IMR-90 (cell line): Measurements from ENCODE around the gene TMEM184B. TPM values are rescaled to one million over a fixed set of nuclear protein-coding genes. Genes with fewer than 3 reads are reported as not detected.

Experiments
- ATAC-seq: fragments of 200-7000 bp; cut with Tn5 transposase; 2 replicates; pipeline ENCODE4 v1.9.1; 2020; ENCODE audit warnings: low read depth, mild to moderate bottlenecking, moderate library complexity
- BruUV-seq: library from RNA; stranded (reverse); fragments of 400-500 nt; replicated peaks from 2 replicates; lab custom pipeline; 2021; lab: Mats Ljungman, UMichigan
- CTCF ChIA-PET: fragments of 300-600 bp; formaldehyde crosslinking; extraction: SDS; loops from one replicate; lab custom pipeline; 2021; ENCODE audit warnings: antibody characterized with exemption; lab: Yijun Ruan, JAX
- POLR2A ChIA-PET: fragments of 300-600 bp; sonication (Branson Sonifier 250); formaldehyde crosslinking; loops from one replicate; lab custom pipeline; 2022; ENCODE audit warnings: antibody characterized with exemption; ENCODE audit not compliant: unreplicated experiment; lab: Charles Lee
- DNase-seq: peaks from one replicate; pipeline ENCODE4 v3.0.0; 2013
- H2AFZ ChIP-seq: replicated peaks from 2 replicates; pipeline ENCODE3; 2013; ENCODE audit warnings: low read length, mild to moderate bottlenecking; ENCODE audit not compliant: poor library complexity
- H2AK5ac ChIP-seq: 2 replicates; pipeline ENCODE4 v1.6.1; 2013; ENCODE audit warnings: low read depth, low read length, inconsistent platforms
- H2AK9ac ChIP-seq: replicated peaks from 2 replicates; pipeline ENCODE3; 2013; ENCODE audit warnings: mild to moderate bottlenecking, low read depth, low read length, moderate library complexity; ENCODE audit not compliant: poor library complexity
- H2BK120ac ChIP-seq: 2 replicates; pipeline ENCODE4 v1.6.1; 2013; ENCODE audit warnings: low read depth, low read length, inconsistent platforms
- H2BK15ac ChIP-seq: 3 replicates; pipeline ENCODE4 v1.6.1; 2013; ENCODE audit warnings: low read depth, low read length, inconsistent platforms
- H2BK20ac ChIP-seq: 2 replicates; pipeline ENCODE4 v1.6.1; 2013; ENCODE audit warnings: low read depth, mild to moderate bottlenecking, inconsistent platforms, low read length, moderate library complexity
- H2BK5ac ChIP-seq: 2 replicates; pipeline ENCODE4 v1.6.1; 2013; ENCODE audit warnings: mild to moderate bottlenecking, low read depth, low read length, inconsistent platforms; ENCODE audit not compliant: poor library complexity, severe bottlenecking
- H3K14ac ChIP-seq: replicated peaks from 2 replicates; pipeline ENCODE4 v1.6.1; 2013; ENCODE audit warnings: low read depth, low read length, inconsistent platforms
- H3K18ac ChIP-seq: 2 replicates; pipeline ENCODE4 v1.6.1; 2013; ENCODE audit warnings: low read depth, low read length, control low read depth
- H3K23ac ChIP-seq: 2 replicates; pipeline ENCODE4 v1.6.1; 2013; ENCODE audit warnings: low read depth, low read length, inconsistent platforms
- H3K27ac ChIP-seq: 2 replicates; pipeline ENCODE4 v1.5.1; 2013; ENCODE audit warnings: mild to moderate bottlenecking, control low read depth, low read length; ENCODE audit not compliant: insufficient read depth
- H3K27me3 ChIP-seq: 2 replicates; pipeline ENCODE4 v1.6.1; 2013; ENCODE audit warnings: low read length; ENCODE audit not compliant: control insufficient read depth, insufficient read depth
- H3K36me3 ChIP-seq: 2 replicates; pipeline ENCODE4 v1.6.1; 2013; ENCODE audit warnings: low read length, mixed read lengths; ENCODE audit not compliant: control insufficient read depth, insufficient read depth
- H3K4ac ChIP-seq: 2 replicates; pipeline ENCODE4 v1.6.1; 2013; ENCODE audit warnings: low read depth, low read length, inconsistent platforms
- H3K4me1 ChIP-seq: 2 replicates; pipeline ENCODE4 v1.6.1; 2013; ENCODE audit warnings: low read length, mixed read lengths; ENCODE audit not compliant: control insufficient read depth, insufficient read depth
- H3K4me2 ChIP-seq: 2 replicates; pipeline ENCODE4 v1.6.1; 2013; ENCODE audit warnings: low read depth, mild to moderate bottlenecking, control low read depth, low read length, moderate library complexity
- H3K4me3 ChIP-seq: 2 replicates; pipeline ENCODE4 v1.5.1; 2013; ENCODE audit warnings: low read depth, mild to moderate bottlenecking, control low read depth, low read length, moderate library complexity; ENCODE audit not compliant: insufficient read depth
- H3K56ac ChIP-seq: 2 replicates; pipeline ENCODE4 v1.6.1; 2013; ENCODE audit warnings: low read length, inconsistent platforms; ENCODE audit not compliant: insufficient read depth; ENCODE audit errors: extremely low read depth
- H3K79me1 ChIP-seq, 2 experiments: 2 replicates each; pipeline ENCODE4 v1.6.1; 2013; ENCODE audit warnings: low read length in 2 of 2, inconsistent platforms in 1 of 2, low read depth in 1 of 2
- H3K9ac ChIP-seq: 2 replicates; pipeline ENCODE4 v1.6.1; 2013; ENCODE audit warnings: low read depth, low read length, control low read depth
- H3K9me1 ChIP-seq: 2 replicates; pipeline ENCODE4 v1.6.1; 2013; ENCODE audit warnings: low read length, inconsistent platforms; ENCODE audit not compliant: insufficient read depth
- H3K9me3 ChIP-seq: 2 replicates; pipeline ENCODE4 v1.6.1; 2013; ENCODE audit warnings: low read length; ENCODE audit not compliant: control insufficient read depth, insufficient read depth
- H4K20me1 ChIP-seq: 2 replicates; pipeline ENCODE4 v1.6.1; 2013; ENCODE audit warnings: low read length, inconsistent platforms; ENCODE audit not compliant: insufficient read depth
- H4K5ac ChIP-seq: 2 replicates; pipeline ENCODE4 v1.6.1; 2013; ENCODE audit warnings: mild to moderate bottlenecking, low read depth, low read length, control low read depth
- H4K8ac ChIP-seq, 2 experiments: 2 replicates each; pipeline ENCODE4 v1.6.1; 2013; ENCODE audit warnings: low read depth in 2 of 2, low read length in 2 of 2, control low read depth in 1 of 2, inconsistent platforms in 1 of 2
- H4K91ac ChIP-seq: 2 replicates; pipeline ENCODE4 v1.6.1; 2013; ENCODE audit warnings: low read depth, low read length, inconsistent platforms; ENCODE audit not compliant: insufficient read depth
- CEBPB ChIP-seq: IDR thresholded peaks from 2 replicates; pipeline ENCODE4 v1.6.1; 2012; ENCODE audit warnings: low read depth, low read length, improper control_type of control experiment
- CHD1 ChIP-seq: IDR thresholded peaks from 2 replicates; pipeline ENCODE4 v1.6.1; 2012; ENCODE audit warnings: low read depth, low read length, improper control_type of control experiment
- FOS ChIP-seq: fragments of 150-350 bp; IDR thresholded peaks from 2 replicates; pipeline ENCODE4 v1.6.1; 2016; ENCODE audit warnings: low read depth, low read length
- MAFK ChIP-seq: IDR thresholded peaks from 2 replicates; pipeline ENCODE4 v1.6.1; 2012; ENCODE audit warnings: low read depth, low read length, improper control_type of control experiment
- MAZ ChIP-seq: IDR thresholded peaks from 2 replicates; pipeline ENCODE4 v1.6.1; 2012; ENCODE audit warnings: low read depth, mild to moderate bottlenecking, low read length, improper control_type of control experiment, moderate library complexity, borderline replicate concordance
- MXI1 ChIP-seq: IDR thresholded peaks from 2 replicates; pipeline ENCODE4 v1.6.1; 2012; ENCODE audit warnings: low read depth, mild to moderate bottlenecking, low read length, moderate library complexity, borderline replicate concordance
- NFE2L2 ChIP-seq: fragments of 150-350 bp; IDR thresholded peaks from 2 replicates; pipeline ENCODE4 v1.6.1; 2016; ENCODE audit warnings: low read depth, mild to moderate bottlenecking, low read length
- POLR2A ChIP-seq: IDR thresholded peaks from 2 replicates; pipeline ENCODE4 v1.6.1; 2012; ENCODE audit warnings: mild to moderate bottlenecking, low read depth, low read length
- RAD21 ChIP-seq: IDR thresholded peaks from 2 replicates; pipeline ENCODE4 v1.6.1; 2012; ENCODE audit warnings: low read length, improper control_type of control experiment
- RCOR1 ChIP-seq: IDR thresholded peaks from 2 replicates; pipeline ENCODE4 v1.6.1; 2012; ENCODE audit warnings: mild to moderate bottlenecking, low read length, improper control_type of control experiment; ENCODE audit not compliant: insufficient replicate concordance
- RFX5 ChIP-seq: IDR thresholded peaks from 2 replicates; pipeline ENCODE4 v1.8.0; 2012; ENCODE audit warnings: low read depth, mild to moderate bottlenecking, low read length, moderate library complexity
- SMC3 ChIP-seq: fragments of 150-350 bp; IDR thresholded peaks from 2 replicates; pipeline ENCODE4 v1.6.1; 2016; ENCODE audit warnings: low read depth, mild to moderate bottlenecking, antibody characterized with exemption, low read length, moderate library complexity
- WGBS, 2 experiments: methylation state at CpG; one replicate each; pipeline versions ENCODE4 v1.1.5 to v1.1.7; 2013; ENCODE audit warnings: missing lambda C conversion rate in 2 of 2; ENCODE audit not compliant: insufficient read length in 1 of 2; ENCODE audit errors: extremely low coverage in 2 of 2; 5-methylcytosine and 5-hydroxymethylcytosine counted together
- dilution Hi-C: fragments of 300-500 bp; cut with HindIII; formaldehyde crosslinking; loops from one replicate; pipeline ENCODE4 v1.14.3; 2018; ENCODE audit warnings: low sequenced_read_pairs; ENCODE audit not compliant: unreplicated experiment
- in situ Hi-C: fragments of 300-500 bp; cut with MboI; formaldehyde crosslinking; loops from 3 replicates; pipeline ENCODE4 v1.14.3; 2019; ENCODE audit warnings: low sequenced_read_pairs, inconsistent platforms, mixed read lengths
- intact Hi-C: fragments of 100-400 bp; cut with micrococcal nuclease; formaldehyde crosslinking; loops from 2 replicates; pipeline ENCODE4 v1.10.0; 2022
- polyA plus RNA-seq, 3 experiments: library from polyadenylated mRNA; depleted of rRNA; stranded (reverse); fragments of >200 nt; gene quantifications; 2 replicates each; pipeline ENCODE4 v1.2.3, GENCODE V29; 2012; ENCODE audit warnings: low replicate concordance in 1 of 3
- total RNA-seq: library from RNA; depleted of rRNA; stranded (reverse); fragments of >200 nt; gene quantifications from 2 replicates; pipeline ENCODE4 v1.2.3, GENCODE V29; 2012
- TF ChIP-seq, protein P1 (sequence below): conservative IDR thresholded peaks from 2 replicates; pipeline ENCODE4 v1.5.1; 2012; ENCODE audit warnings: mild to moderate bottlenecking, low read depth, low read length, improper control_type of control experiment
- TF ChIP-seq, protein P2 (sequence below): fragments of 150-350 bp; IDR thresholded peaks from 2 replicates; pipeline ENCODE4 v1.6.1; 2017; ENCODE audit warnings: mild to moderate bottlenecking, antibody characterized with exemption, low read length, low read depth
- TF ChIP-seq, protein P3 (sequence below): fragments of 150-350 bp; IDR thresholded peaks from 2 replicates; pipeline ENCODE4 v1.6.1; 2016; ENCODE audit warnings: low read depth, mild to moderate bottlenecking, low read length, moderate library complexity, borderline replicate concordance

The TMEM184B gene
- total and polyA plus RNA-seq, 2 of the 4 experiments (the other 2 are of a cell fraction): 9.1 to 81.1 TPM

DNA sequence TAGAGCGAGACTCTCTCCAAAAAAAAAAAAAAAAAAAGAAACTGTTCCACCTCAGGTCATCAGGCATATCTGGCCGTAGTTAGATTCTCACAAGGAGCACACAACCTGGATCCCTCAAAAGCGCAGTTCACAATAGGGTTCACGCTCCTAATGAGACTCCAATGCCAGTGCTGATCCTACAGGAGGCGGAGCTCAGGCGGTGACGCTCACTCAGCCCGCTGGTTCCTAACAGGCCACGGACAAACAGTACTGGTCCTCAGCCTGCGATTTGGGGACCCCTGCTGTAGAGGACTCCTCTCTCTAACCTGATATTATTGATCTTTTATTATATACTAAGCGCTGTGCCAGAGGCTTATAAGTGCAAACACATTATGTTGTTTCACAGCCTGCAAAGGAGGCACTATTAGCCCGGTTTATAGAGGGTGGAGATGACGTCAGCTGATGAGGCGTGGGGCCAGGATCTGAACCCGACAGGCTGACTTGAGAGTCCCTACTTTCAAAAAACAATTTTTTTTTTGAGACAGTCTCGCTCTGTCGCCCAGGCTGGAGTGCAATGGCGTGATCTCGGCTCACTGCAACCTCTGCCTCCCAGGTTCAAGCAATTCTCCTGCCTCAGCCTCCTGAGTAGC, 75.9 kb downstream of the TMEM184B start:
- TF ChIP-seq CHD1 (no peak), NFE2L2 (no peak), RCOR1 (no peak), RAD21 (no peak), SMC3 (no peak), FOS (no peak), RFX5 (no peak), POLR2A (no peak), CEBPB (no peak), MAFK (no peak), MAZ (no peak), MXI1 (no peak)
- TF ChIP-seq, protein P1, sequence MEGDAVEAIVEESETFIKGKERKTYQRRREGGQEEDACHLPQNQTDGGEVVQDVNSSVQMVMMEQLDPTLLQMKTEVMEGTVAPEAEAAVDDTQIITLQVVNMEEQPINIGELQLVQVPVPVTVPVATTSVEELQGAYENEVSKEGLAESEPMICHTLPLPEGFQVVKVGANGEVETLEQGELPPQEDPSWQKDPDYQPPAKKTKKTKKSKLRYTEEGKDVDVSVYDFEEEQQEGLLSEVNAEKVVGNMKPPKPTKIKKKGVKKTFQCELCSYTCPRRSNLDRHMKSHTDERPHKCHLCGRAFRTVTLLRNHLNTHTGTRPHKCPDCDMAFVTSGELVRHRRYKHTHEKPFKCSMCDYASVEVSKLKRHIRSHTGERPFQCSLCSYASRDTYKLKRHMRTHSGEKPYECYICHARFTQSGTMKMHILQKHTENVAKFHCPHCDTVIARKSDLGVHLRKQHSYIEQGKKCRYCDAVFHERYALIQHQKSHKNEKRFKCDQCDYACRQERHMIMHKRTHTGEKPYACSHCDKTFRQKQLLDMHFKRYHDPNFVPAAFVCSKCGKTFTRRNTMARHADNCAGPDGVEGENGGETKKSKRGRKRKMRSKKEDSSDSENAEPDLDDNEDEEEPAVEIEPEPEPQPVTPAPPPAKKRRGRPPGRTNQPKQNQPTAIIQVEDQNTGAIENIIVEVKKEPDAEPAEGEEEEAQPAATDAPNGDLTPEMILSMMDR: no peak
- TF ChIP-seq, protein P2, sequence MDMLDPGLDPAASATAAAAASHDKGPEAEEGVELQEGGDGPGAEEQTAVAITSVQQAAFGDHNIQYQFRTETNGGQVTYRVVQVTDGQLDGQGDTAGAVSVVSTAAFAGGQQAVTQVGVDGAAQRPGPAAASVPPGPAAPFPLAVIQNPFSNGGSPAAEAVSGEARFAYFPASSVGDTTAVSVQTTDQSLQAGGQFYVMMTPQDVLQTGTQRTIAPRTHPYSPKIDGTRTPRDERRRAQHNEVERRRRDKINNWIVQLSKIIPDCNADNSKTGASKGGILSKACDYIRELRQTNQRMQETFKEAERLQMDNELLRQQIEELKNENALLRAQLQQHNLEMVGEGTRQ: no peak
- TF ChIP-seq, protein P3, sequence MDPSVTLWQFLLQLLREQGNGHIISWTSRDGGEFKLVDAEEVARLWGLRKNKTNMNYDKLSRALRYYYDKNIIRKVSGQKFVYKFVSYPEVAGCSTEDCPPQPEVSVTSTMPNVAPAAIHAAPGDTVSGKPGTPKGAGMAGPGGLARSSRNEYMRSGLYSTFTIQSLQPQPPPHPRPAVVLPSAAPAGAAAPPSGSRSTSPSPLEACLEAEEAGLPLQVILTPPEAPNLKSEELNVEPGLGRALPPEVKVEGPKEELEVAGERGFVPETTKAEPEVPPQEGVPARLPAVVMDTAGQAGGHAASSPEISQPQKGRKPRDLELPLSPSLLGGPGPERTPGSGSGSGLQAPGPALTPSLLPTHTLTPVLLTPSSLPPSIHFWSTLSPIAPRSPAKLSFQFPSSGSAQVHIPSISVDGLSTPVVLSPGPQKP: no peak
- Histone ChIP-seq H3K36me3 (no peaks in the 10 kb centered on the region), H3K14ac (no peak overlapping the region), H3K79me1 (peaks cover 0 to 7% of the 10 kb centered on the region in 2 experiments; a peak in 1 of 4 replicates), H3K27ac (no peak overlapping the region), H3K27me3 (no peaks in the 10 kb centered on the region), H4K8ac (no peak overlapping the region), H3K9me3 (no peaks in the 10 kb centered on the region), H2BK5ac (no peak overlapping the region), H3K4me3 (no peak overlapping the region), H3K18ac (no peak overlapping the region), H3K4me1 (peaks cover 16% of the 10 kb centered on the region), H2AFZ (peak overlapping the region; percentile 81), H2AK5ac (peak overlapping the region; percentile 13; the same call in 1 of the 2 replicates), H3K4ac (no peak overlapping the region), H2BK15ac (no peak overlapping the region), H2BK20ac (no peak overlapping the region), H2BK120ac (no peak overlapping the region), H3K4me2 (no peak overlapping the region), H4K91ac (no peak overlapping the region), H3K56ac (no peak overlapping the region), H3K9ac (no peak overlapping the region), H4K20me1 (no peaks in the 10 kb centered on the region), H2AK9ac (no peak overlapping the region), H3K23ac (no peak overlapping the region), H4K5ac (no peak overlapping the region), H3K9me1 (peaks cover 16% of the 10 kb centered on the region)
- DNase-seq (no peak), ATAC-seq (no peak)
- ChIA-PET POLR2A (no interaction called here), CTCF (no interaction called here)
- dilution Hi-C loops: no loop called here
- intact Hi-C loops: no loop called here
- in situ Hi-C loops: no loop called here
- 100% methylated on average over 2 of the region's 19 CpGs; no CpG with 5 or more reads in 1 of the 2 experiments for WGBS, 2 experiments
- BruUV-seq: no TSS peak
